Sigmoid colon (tissue), 7 donors: ENCODE measurements around the gene ACTA1. TPM values are rescaled to one million over a fixed set of nuclear protein-coding genes. Genes with fewer than 3 reads are reported as not detected.

Source experiments
- DNase-seq: peaks from one replicate; pipeline ENCODE4 v3.0.0-alpha.2; 2019
- H3K27ac ChIP-seq, 4 donors: fragments of 200-600 bp; sonication (generic); one replicate each; pipeline ENCODE4 v1.5.1; 2016 to 2019; ENCODE audit warnings: mild to moderate bottlenecking in 1 of 4
- H3K27me3 ChIP-seq, 3 donors: fragments of 200-600 bp; sonication (generic); one replicate each; pipeline ENCODE4 v1.5.1; 2019; ENCODE audit warnings: mild to moderate bottlenecking in 1 of 3
- H3K36me3 ChIP-seq, 4 donors: fragments of 200-600 bp; sonication (generic); one replicate each; pipeline ENCODE4 v1.5.1; 2016 to 2019
- H3K4me1 ChIP-seq, 4 donors: fragments of 200-600 bp; sonication (generic); one replicate each; pipeline ENCODE4 v1.5.1; 2017 to 2019
- H3K4me3 ChIP-seq, 4 donors: fragments of 200-600 bp; sonication (generic); one replicate each; pipeline ENCODE4 v1.5.1; 2017 to 2019; ENCODE audit warnings: mild to moderate bottlenecking in 2 of 4, moderate library complexity in 1 of 4
- H3K9me3 ChIP-seq, 4 donors: fragments of 200-600 bp in 3 of 4; sonication (generic) in 3 of 4; one replicate each; pipeline versions ENCODE4 v1.5.1 to v1.6.1; 2013 to 2019
- EP300 ChIP-seq, 4 donors: sonication (generic); formaldehyde crosslinking; IDR thresholded peaks; one replicate each; pipeline ENCODE4 v1.6.1; 2017; ENCODE audit warnings: antibody characterized with exemption in 4 of 4
- POLR2A ChIP-seq, 2 donors: fragments of 450-650 bp; IDR thresholded peaks; one replicate each; pipeline ENCODE4 v1.6.1; 2016; ENCODE audit warnings: antibody characterized with exemption in 2 of 2, mild to moderate bottlenecking in 2 of 2, moderate library complexity in 2 of 2
- POLR2AphosphoS5 ChIP-seq, 4 donors: sonication (generic); formaldehyde crosslinking; IDR thresholded peaks; one replicate each; pipeline ENCODE4 v1.6.1; 2017; ENCODE audit warnings: antibody characterized with exemption in 4 of 4
- WGBS, 2 donors: extraction: QIAGEN DNeasy Blood & Tissue Kit; methylation state at CpG; one replicate each; pipeline ENCODE4 v1.1.7; 2013; 5-methylcytosine and 5-hydroxymethylcytosine counted together
- intact Hi-C: fragments of 100-400 bp; cut with DNase I; formaldehyde crosslinking; loops from one replicate; pipeline ENCODE4 v1.15.1; 2023
- polyA plus RNA-seq, 3 donors: library from polyadenylated mRNA; stranded (reverse); fragments of 200-250 nt; gene quantifications; one replicate each; pipeline ENCODE4 v1.2.3, GENCODE V29; 2013
- total RNA-seq, 4 donors: library from RNA; depleted of rRNA; stranded (reverse); fragments of >200 nt; gene quantifications; one replicate each; pipeline ENCODE4 v1.1.0, GENCODE V29; 2016
- TF ChIP-seq, protein P1 (sequence below), 4 experiments: fragments of 450-650 bp in 3 of 4; fragments of 200-600 bp in 1 of 4; IDR thresholded peaks; one replicate each; pipeline ENCODE4 v1.5.1; 2016 to 2019; ENCODE audit warnings: antibody characterized with exemption in 4 of 4, mild to moderate bottlenecking in 3 of 4, moderate library complexity in 2 of 4
- donor health status: healthy with polysubstance abuse.
- donor health status: Bipolar disorder and iron deficiency.
- donor health status: healthy.

ACTA1 gene
- total and polyA plus RNA-seq, 7 donors: 0.36 to 36.0 (median 2.9) TPM; not detected in 3

DNA sequence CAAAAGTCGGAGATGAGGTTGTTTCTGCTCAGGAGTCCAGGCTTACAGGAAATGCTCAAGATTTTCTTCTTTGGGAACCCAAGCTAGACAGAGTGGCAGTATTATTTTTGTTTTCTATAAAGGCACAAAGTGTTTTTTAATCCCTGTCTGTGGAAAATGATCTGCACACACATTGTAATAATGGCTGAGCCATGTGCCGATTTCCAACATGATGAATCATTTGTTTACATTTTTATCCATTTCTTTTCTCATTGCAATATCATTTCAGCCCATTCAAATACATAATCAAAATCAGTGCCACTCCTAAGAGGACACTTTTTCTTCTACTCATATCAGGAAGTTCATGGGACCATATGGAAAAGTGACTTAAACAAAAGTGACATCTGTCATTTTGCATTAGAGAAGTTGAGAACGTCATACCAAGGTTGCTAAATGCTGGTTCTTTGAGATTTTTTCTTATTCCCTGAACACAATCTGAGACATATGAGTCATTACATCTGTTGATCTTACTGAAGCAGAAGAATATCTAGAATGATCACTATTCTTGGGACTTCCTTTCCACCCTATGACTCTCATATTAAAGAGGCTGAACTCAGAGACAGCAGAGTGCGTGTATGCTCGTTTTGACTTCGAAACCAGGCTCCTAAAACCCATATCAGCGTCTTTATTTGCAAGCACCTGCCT, 44.9 kb downstream of the ACTA1 start:
- Histone ChIP-seq H3K4me1 (no peaks in the 10 kb centered on the region), H3K27ac (no peak overlapping the region), H3K4me3 (no peak overlapping the region), H3K36me3 (no peaks in the 10 kb centered on the region), H3K9me3 (no peaks in the 10 kb centered on the region), H3K27me3 (peaks cover 0 to 8% (median 0%) of the 10 kb centered on the region in 3 donors)
- DNase-seq: no peak
- intact Hi-C loops: no loop called here
- 68 to 75% methylated on average over 7 of the region's 7 CpGs for WGBS, 2 donors
- TF ChIP-seq POLR2AphosphoS5 (IDR thresholded peaks at IDR 0.05) (no peak), POLR2A (IDR thresholded peaks at IDR 0.05) (no peak), EP300 (IDR thresholded peaks at IDR 0.05) (no peak)
- TF ChIP-seq, protein P1, sequence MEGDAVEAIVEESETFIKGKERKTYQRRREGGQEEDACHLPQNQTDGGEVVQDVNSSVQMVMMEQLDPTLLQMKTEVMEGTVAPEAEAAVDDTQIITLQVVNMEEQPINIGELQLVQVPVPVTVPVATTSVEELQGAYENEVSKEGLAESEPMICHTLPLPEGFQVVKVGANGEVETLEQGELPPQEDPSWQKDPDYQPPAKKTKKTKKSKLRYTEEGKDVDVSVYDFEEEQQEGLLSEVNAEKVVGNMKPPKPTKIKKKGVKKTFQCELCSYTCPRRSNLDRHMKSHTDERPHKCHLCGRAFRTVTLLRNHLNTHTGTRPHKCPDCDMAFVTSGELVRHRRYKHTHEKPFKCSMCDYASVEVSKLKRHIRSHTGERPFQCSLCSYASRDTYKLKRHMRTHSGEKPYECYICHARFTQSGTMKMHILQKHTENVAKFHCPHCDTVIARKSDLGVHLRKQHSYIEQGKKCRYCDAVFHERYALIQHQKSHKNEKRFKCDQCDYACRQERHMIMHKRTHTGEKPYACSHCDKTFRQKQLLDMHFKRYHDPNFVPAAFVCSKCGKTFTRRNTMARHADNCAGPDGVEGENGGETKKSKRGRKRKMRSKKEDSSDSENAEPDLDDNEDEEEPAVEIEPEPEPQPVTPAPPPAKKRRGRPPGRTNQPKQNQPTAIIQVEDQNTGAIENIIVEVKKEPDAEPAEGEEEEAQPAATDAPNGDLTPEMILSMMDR (IDR thresholded peaks at IDR 0.05): no peak

DNA sequence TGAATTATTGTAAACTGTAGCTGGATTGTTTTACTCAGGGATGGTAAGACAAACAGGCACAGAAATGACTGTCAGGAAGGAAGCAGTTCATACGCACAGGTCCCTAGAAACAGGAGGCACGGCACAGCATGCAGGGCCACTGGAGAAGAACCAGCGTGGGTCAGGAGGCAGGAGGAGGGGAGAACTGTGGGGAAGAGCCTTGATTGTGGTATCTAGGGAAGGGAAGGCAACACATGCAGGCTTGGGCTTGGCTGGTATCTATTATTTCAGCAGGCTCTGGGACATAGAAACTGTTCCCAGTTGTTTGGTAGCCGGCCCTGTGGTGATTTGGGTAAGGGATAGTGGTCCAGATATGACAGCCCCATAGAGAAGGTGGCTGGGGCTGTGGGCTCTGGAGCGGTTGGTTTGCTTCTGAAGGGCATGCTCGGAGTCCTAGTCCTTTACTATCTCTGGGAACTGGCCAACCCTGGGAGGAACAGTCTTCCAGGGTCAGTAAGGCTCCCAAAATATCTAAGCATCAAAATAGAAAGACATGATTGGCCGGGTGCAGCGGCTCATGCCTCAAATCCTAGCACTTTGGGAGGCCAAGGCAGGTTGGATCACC, 47.9 kb downstream of the ACTA1 start:
- H3K36me3 ChIP-seq: no peaks in the 10 kb centered on the region
- H3K9me3 ChIP-seq: no peaks in the 10 kb centered on the region
- H3K4me1 ChIP-seq: no peaks in the 10 kb centered on the region
- intact Hi-C loops: no loop called here
- 71 to 82% methylated on average over 8 of the region's 8 CpGs for WGBS, 2 donors
- DNase-seq: no peak
- peaks cover 0 to 7% (median 0%) of the 10 kb centered on the region in 3 donors for H3K27me3 ChIP-seq
- H3K27ac ChIP-seq: no peak overlapping the region
- TF ChIP-seq POLR2A (IDR thresholded peaks at IDR 0.05): no peak
- TF ChIP-seq EP300 (IDR thresholded peaks at IDR 0.05): no peak
- TF ChIP-seq, protein P1 (IDR thresholded peaks at IDR 0.05): no peak
- no peak overlapping the region for H3K4me3 ChIP-seq

DNA sequence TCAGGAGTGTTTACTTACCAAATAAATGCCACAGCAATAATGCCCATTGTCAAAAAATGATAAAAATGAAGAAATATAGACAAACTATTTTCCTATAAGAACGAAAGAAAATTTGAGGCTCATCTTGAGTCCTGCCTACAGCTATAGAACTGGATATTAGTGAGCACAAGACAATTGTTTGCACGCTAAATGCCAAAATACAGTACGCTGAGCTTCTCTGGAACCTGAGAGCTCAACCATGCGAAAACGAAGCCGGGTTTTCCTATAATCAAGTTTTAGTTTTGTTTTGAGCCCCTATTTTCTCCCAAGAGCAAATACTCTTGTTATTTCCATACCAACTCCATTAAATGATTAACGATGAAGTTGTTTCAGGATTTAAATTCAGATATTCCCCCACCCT, 49.1 kb downstream of the ACTA1 start:
- H3K36me3 ChIP-seq: no peaks in the 10 kb centered on the region
- H3K9me3 ChIP-seq: no peaks in the 10 kb centered on the region
- H3K27ac ChIP-seq: no peak overlapping the region
- no peak for DNase-seq
- intact Hi-C loops: no loop called here
- 92 to 95% methylated on average over 7 of the region's 7 CpGs for WGBS, 2 donors
- TF ChIP-seq, protein P1 (IDR thresholded peaks at IDR 0.05): no peak
- TF ChIP-seq POLR2A (IDR thresholded peaks at IDR 0.05) (no peak), EP300 (IDR thresholded peaks at IDR 0.05) (no peak), POLR2AphosphoS5 (IDR thresholded peaks at IDR 0.05) (no peak)
- H3K4me1 ChIP-seq: no peaks in the 10 kb centered on the region
- H3K27me3 ChIP-seq: peaks cover 0 to 7% (median 0%) of the 10 kb centered on the region in 3 donors
- no peak overlapping the region for H3K4me3 ChIP-seq

DNA sequence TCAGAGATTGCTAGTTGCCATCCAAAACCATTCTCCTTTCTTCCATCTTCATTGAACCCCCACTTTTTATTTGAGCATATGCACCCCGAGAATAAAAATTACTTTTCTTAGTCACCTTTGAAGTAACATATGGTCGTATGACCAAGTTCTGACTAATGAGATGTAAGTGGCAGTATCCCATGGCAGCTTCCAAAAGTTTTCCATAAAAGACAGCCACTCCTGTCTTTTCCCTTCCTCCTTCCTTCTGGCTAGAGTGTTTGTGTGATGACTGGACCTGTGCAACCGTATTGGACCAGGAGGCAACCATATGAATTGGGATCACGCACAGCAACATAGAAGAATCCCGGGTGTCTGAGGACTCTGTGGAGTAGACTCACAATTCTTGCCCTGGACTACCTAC, 49.9 kb downstream of the ACTA1 start:
- H3K36me3 ChIP-seq: no peaks in the 10 kb centered on the region
- H3K4me3 ChIP-seq: no peak overlapping the region
- TF ChIP-seq, protein P1 (IDR thresholded peaks at IDR 0.05): no peak
- no peak for TF ChIP-seq EP300 (IDR thresholded peaks at IDR 0.05)
- no peak for TF ChIP-seq POLR2AphosphoS5 (IDR thresholded peaks at IDR 0.05)
- TF ChIP-seq POLR2A (IDR thresholded peaks at IDR 0.05): no peak
- no peaks in the 10 kb centered on the region for H3K4me1 ChIP-seq
- intact Hi-C loops: no loop called here
- no peaks in the 10 kb centered on the region for H3K9me3 ChIP-seq
- no peak overlapping the region for H3K27ac ChIP-seq
- WGBS, 2 donors: 90 to 92% methylated on average over 5 of the region's 5 CpGs
- no peak for DNase-seq
- peaks cover 0 to 7% (median 0%) of the 10 kb centered on the region in 3 donors for H3K27me3 ChIP-seq
